NCI-H526 (cell line): ENCODE results near the gene DCDC1.
"Not testable (repeated sequence)": the region's sequence is repeated elsewhere in the genome, so short reads cannot be mapped to it uniquely, and the experiment has no call there.

ENCODE experiments used
- DNase-seq, 2 experiments: peaks; one replicate each; lab custom pipeline; 2025; lab: John Stamatoyannopoulos, UW

DCDC1 gene

GRCh38 chr11:31328697-31329096 is 40.8 kb downstream of the DCDC1 start:
- no peak for DNase-seq

GRCh38 chr11:31327417-31327816 is 42.1 kb downstream of the DCDC1 start:
- DNase-seq = no peak

- DNase-seq = no peak
Observed at GRCh38 chr11:31326470-31327148, 42.9 kb downstream of the DCDC1 start.

GRCh38 chr11:31325160-31325559 is 44.4 kb downstream of the DCDC1 start:
- DNase-seq = no peak

- DNase-seq = peak; percentile 30 to 40
Observed at GRCh38 chr11:31323145-31323544, 46.4 kb downstream of the DCDC1 start.

GRCh38 chr11:31321494-31321893 is 48.0 kb downstream of the DCDC1 start:
- DNase-seq = not testable (repeated sequence)

- no peak for DNase-seq
Observed at GRCh38 chr11:31303644-31304180, 65.8 kb downstream of the DCDC1 start.

- DNase-seq = no peak
Observed at GRCh38 chr11:31301549-31302510, 67.7 kb downstream of the DCDC1 start.

GRCh38 chr11:31295308-31295707 is 74.2 kb downstream of the DCDC1 start:
- no peak for DNase-seq

GRCh38 chr11:31273527-31273926 is 96.0 kb downstream of the DCDC1 start:
- not testable (repeated sequence) for DNase-seq

GRCh38 chr11:31267720-31268119 is 101.8 kb downstream of the DCDC1 start:
- no peak for DNase-seq

- no peak for DNase-seq
Observed at GRCh38 chr11:31264834-31265233, 104.7 kb downstream of the DCDC1 start.

GRCh38 chr11:31262761-31263160 is 106.8 kb downstream of the DCDC1 start:
- DNase-seq = no peak

GRCh38 chr11:31259797-31260196 is 109.7 kb downstream of the DCDC1 start:
- no peak for DNase-seq

GRCh38 chr11:31254415-31254814 is 115.1 kb downstream of the DCDC1 start:
- DNase-seq = no peak

- DNase-seq = no peak
Observed at GRCh38 chr11:31248768-31249167, 120.8 kb downstream of the DCDC1 start.

- DNase-seq = no peak
Observed at GRCh38 chr11:31247321-31247720, 122.2 kb downstream of the DCDC1 start.

- no peak for DNase-seq
Observed at GRCh38 chr11:31246451-31247165, 122.9 kb downstream of the DCDC1 start.

- no peak for DNase-seq
Observed at GRCh38 chr11:31243706-31244105, 125.8 kb downstream of the DCDC1 start.

GRCh38 chr11:31240340-31240904 is 129.1 kb downstream of the DCDC1 start:
- peak; percentile 48 to 85 for DNase-seq

- DNase-seq = no peak
Observed at GRCh38 chr11:31237819-31238760, 131.4 kb downstream of the DCDC1 start.
